DMS153 treated with DMSO at 0.1 percent for 48 hours (cell line): Measurements from ENCODE around the gene MRPS22.
A peak's percentile ranks its signal among the peaks of the same experiment; 100 is the strongest.
"Not testable (repeated sequence)": the region's sequence is repeated elsewhere in the genome, so short reads cannot be mapped to it uniquely, and the experiment has no call there.

ENCODE experiments used
- DNase-seq: peaks from one replicate; lab custom pipeline; 2025; ENCODE audit not compliant: unreplicated experiment; lab: John Stamatoyannopoulos, UW

MRPS22 gene

DNA sequence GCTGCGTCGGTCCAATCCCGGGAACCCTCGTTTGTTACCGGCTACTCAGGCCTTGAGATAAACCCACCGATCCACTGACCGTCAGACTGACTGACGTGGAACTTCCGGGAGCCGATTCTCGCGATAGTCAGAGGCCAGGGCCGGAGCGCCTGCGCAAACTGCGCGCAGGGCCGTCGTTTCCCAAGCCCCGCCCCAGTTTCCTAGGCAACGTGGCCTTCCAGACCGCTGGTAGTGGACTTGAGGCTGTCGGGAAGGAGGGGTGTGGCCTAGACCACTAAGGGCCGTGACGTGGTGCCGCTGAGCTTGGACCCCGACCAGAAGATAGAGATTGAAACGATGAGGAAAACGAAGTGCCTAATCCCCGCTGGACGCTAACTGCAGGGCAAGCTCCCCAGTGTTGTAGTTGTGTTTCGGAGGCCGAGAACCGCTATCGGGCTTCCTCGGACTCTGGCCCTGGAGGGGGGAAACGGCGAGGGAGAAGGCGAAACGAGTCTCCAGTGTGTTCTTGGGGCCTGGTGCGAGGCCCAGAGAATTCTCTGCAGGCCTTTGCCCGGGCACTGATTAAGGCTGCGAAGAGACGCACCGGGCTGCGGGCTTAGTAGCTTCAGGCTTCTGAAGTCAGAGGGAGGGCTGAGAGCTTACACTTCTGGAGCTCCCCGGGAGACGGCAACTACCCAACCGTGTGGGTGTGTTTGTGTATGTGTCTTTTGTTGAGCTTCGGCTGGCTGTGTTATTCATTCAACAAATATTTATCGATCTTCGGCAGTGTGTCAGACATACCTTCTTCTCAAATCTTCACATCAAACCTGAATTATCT lies 45.9 kb downstream of the MRPS22 start, which contains the start of gene COPB2:
COPB2 (minus strand) TSS at position 96 of the 817 bp plus-strand sequence. CDS start 97 bp downstream, outside the sequence.
- DNase-seq = peak; percentile 99

DNA sequence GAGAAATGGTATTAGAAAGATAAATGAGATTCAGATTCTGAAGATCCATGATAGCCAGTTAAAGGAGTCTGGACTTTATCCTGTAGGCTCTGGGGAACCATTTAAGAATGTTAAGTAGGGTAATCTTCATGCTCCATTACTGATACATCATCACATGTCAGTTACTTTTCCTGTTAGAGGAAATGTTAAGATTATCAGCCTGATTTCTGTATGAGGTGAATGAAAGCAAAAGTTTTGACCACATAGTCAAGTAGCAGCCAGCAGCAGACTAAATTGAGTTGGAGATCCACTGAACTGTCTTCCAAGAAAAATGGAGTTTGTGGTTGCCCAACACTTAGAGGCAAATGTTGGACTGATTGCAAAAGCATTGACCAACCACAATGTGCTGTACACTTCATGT lies 50.3 kb downstream of the MRPS22 start:
- DNase-seq = no peak

DNA sequence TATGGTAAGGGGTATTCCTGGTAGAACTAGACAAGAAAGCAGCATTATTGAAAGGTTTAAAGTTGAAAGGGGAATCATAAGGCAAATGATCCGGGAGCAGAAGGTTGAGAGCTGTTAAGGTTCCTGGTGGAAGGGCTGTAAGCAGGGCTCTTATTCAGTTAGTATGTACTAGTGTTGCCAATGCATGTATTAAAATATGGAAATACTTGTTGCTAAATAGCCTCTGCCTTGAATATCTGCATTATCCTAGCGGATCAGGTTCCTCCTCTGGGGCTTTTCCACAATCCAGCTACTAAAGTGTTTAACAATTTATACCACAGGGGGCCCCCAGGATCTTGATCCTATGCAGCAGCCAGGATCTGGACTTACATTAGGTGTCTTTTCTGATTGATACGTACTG lies 52.9 kb downstream of the MRPS22 start:
- DNase-seq = no peak

DNA sequence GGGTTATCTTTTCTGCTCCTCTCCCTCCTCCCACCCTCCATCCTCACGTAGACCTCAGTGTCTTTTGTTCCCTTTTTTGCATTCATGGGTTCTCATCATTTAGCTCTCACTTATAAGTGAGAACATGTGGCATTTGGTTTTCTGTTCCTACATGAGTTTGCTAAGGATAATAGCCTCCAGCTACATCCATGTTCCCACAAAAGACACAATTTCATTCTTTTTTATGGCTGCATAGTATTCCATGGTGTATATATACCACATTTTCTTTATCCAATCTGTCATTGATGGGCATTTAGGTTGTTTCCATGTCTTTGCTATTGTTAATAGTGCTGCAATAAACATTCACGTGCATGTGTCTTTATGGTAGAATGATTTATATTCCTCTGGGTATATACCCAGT lies 57.3 kb downstream of the MRPS22 start:
- DNase-seq = not testable (repeated sequence)
